Measurements from ENCODE around the gene DNASE1.

DNASE1 gene

DNA sequence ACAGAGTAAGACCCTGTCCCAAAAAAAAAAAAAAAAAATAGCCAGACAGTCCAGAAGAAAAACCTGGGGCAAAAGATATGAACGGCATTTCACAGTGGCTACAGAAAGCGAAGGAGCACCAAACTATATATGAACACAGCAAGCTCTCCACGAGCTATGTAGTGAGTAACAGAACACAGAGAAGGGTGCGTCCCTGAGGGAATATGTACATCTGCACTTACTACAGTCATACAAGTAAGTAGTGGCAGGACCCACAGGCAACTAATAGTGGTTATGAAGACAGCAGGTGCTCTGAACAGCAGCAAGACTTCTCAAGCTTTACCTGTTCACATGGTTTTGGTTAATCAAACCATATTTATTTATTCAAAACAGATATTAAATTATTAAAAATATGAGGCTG lies 47.0 kb downstream of the DNASE1 start:
- DNase-seq: no peak

DNA sequence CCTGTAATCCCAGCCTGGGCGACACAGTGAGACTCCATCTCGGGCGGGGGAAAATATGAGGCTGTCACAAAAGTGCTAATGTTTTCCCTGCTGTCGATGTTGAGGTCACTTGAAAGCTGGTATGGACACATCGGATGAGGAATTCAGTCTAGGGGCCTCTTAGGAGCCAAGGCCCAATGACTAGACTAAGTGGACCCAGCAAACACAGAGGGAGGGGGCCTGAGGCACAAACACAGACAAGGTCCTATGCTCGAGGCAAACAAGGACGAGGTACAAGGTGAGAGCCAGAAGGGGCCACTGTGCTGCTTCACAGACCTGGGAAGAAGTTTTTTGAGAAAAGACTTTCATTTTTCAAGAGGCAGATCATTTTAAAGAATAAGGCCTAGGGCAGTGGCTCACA lies 47.6 kb downstream of the DNASE1 start:
- no peak for DNase-seq

DNA sequence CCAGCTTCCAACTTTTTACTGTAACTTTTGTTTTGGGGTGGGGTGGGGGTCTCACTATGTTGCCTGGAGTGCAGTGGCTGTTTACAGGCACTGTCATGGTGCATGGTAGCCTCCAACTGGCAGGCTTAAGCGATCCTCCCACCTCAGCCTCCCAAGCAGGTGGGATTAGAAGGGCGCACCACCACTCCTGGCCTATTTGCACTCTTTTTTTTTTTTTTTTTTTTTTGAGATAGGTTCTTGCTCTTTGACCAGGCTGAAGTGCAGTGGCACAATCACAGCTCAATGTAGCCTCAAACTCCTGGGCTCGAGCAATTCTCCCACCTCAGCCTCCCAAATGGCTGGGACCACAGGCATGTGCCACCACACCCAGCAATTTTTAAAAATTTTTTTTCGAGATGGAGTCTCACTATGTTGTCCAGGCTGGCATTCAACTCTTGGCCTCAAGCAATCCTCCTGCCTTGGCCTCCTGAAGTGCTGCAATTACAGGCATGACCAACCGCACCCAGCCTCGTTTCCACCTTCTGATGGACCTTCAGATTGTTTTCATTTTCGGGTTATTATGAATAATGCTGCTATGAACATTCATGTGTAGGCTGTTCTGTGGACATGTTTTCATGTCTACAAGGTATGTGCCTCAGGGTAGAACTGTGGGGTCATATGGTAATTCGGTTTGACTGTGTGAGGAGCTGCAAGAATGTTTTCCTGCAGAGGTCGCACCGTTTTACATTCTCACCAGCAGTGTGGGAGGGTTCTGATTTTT lies 51.9 kb downstream of the DNASE1 start:
- no peak for DNase-seq
